GM18505 (cell line): ENCODE results near the gene CXCL5.
"Not testable (repeated sequence)": the region's sequence is repeated elsewhere in the genome, so short reads cannot be mapped to it uniquely, and the experiment has no call there.

ENCODE experiments used
- ATAC-seq: cut with Tn5 transposase; IDR thresholded peaks from one replicate; pipeline ENCODE4 v1.9.1; 2021; ENCODE audit not compliant: unreplicated experiment
- POLR2A ChIP-seq: IDR thresholded peaks from 4 replicates; pipeline ENCODE4 v1.6.1; 2011; ENCODE audit warnings: borderline replicate concordance; ENCODE audit not compliant: insufficient read depth, insufficient read length; ENCODE audit errors: extremely low read depth

The CXCL5 gene

DNA sequence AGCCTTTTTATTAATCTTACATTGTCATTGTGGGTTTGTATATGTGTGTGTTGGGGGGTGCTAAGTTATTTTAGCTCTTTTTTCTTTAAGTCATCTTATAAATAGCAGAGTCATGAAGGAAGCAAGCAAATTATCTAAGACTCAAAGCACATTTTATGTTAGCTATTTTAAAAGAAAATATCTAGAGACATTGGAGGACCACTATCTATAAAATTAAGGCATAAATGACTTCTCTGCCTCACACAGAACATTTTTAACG, 6.8 kb downstream of the CXCL5 start:
- ATAC-seq = no peak
- TF ChIP-seq POLR2A = no peak

GRCh38 chr4:73990988-73991741, 7.3 kb downstream of the CXCL5 start:
- ATAC-seq = no peak
- TF ChIP-seq POLR2A = no peak

DNA sequence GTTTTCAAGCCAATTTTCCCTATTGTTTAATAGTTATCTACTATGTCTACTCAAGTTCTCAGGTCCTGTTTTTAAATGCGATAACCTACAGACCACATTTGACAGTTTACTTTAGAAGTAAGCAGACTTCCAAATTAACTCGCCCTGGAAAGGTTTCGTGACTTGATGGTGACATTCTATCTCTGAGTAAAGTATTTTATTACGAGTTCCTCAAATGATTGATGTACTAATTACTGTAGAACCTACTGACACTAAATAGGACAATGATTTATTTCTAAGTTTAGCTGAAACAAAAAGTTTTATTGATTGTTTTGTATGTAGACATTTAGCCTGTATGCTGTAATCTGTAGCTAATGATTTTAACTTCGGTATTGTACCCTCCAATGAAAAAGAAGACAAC, 8.5 kb downstream of the CXCL5 start:
- TF ChIP-seq POLR2A = no peak
- no peak for ATAC-seq

GRCh38 chr4:73989031-73989430, 9.4 kb downstream of the CXCL5 start:
- no peak for TF ChIP-seq POLR2A
- ATAC-seq = no peak

GRCh38 chr4:73988061-73988460, 10.4 kb downstream of the CXCL5 start, which contains the start of gene PPBP:
PPBP (minus strand) TSS chr4:73988190; CDS start chr4:73988103, 87 bp downstream.
- TF ChIP-seq POLR2A = no peak
- no peak for ATAC-seq

- ATAC-seq = no peak
- no peak for TF ChIP-seq POLR2A
Measured at GRCh38 chr4:73985528-73985852, 13.0 kb downstream of the CXCL5 start.

- ATAC-seq = no peak
- no peak for TF ChIP-seq POLR2A
Measured at GRCh38 chr4:73984736-73985527, 13.5 kb downstream of the CXCL5 start.

DNA sequence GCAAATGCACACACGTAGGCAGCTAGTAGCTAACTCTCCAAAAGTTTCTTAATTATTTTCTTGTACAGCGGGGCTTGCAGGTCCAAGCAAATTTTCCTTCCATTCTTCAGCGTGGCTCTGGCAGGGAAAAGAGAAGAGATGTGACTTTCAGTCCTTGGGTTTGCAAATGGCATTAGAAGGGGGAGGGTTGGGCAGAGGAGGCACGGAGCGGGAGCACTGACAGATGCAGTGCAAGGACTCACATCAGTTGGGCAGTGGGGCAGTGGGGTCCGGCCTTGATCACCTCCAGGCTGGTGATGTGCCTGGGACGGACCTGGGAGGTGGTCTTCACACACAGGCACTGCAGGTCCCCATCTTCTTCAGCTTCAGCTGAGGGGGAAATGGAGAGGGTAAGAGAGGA, 17.3 kb downstream of the CXCL5 start:
- ATAC-seq = not testable (repeated sequence)

DNA sequence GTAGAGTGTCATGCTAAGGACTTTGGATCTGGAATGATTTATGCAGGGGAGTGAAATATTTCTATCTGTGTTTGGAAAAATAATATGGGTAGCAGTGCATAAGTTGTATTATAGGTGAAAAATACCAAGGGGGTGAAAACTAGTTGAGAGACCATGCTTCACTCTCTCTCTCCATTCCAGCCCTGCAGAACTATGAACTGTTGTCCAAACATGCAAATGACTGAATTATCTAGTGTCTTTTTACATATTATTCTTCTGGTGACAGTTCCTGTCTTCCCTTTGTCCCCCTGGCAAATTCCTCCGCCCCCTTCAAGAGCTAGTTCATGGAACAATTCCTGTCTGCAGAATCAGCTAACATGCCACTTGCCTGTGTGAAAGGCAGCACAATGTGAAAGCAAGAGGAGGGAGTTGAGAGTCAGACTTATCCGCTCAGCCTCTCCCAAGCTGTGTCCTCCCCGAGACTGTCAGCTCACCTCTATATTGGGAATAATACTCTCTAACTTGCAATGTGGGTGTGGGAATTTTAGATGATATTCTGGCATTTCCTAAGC, 19.0 kb downstream of the CXCL5 start:
- ATAC-seq = no peak
- no peak for TF ChIP-seq POLR2A

- ATAC-seq = no peak
- no peak for TF ChIP-seq POLR2A
Measured at GRCh38 chr4:73978886-73979285, 19.6 kb downstream of the CXCL5 start.

DNA sequence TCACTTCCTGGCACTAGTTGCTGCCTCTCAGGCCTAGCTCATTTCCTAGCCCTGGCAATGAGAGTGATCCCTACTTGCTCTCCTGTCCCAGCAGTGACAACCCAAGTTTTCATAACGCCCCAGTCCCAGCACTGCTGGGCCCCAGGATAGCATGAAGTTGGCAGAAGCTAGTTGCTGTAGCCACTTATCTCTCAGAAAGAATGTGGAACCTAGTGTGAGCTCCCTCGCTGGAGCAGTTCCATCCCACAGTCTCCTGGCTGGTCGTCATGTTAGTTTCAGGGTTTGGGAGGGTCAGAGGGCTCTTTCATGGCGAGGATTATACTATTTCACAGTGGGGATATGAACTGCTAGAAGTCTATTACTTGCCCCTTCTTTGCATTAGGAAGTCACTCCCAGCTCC, 21.8 kb downstream of the CXCL5 start:
- no peak for TF ChIP-seq POLR2A
- no peak for ATAC-seq

DNA sequence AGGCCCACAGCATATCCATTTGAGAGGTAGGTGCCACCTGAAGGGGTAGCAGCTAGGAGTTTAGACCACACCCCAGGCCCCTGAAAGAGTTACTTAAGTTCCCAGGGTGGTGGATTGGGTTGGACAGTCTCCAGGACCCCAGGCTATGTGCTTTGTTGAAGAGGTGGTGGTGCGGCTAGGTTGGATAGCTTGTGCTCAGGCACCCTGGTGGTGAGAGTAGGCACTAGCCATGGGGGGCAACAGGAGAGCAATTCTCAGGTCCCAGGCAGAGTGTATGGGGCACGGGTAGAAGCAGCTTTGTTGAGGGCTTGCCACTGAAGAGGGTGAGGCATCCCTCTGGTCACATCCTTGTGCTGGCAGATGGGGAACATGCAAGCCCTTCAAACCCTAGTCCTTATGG, 22.3 kb downstream of the CXCL5 start:
- no peak for TF ChIP-seq POLR2A
- no peak for ATAC-seq

DNA sequence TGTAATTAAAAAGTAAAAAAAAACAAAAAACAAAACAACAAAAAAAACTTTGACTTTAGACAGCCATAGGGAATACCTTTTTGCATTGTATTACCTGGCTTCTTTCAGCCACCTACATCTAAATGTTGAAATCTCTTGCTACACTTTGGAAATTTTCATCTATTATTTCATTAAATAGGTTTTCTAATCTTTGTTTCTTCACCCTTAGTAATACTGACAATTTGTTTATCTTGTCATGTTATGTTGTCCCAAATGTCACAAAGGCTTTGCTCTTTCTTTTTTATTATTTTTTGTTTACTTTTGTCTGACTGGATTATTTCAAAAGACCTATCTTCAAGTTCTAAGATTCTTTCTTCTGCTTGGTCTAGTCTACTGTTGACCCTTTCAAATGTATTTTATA, 24.1 kb downstream of the CXCL5 start:
- no peak for ATAC-seq
- TF ChIP-seq POLR2A = no peak

GRCh38 chr4:73970945-73971344, 27.5 kb downstream of the CXCL5 start:
- no peak for ATAC-seq
- TF ChIP-seq POLR2A = no peak
